ENCODE data around the gene PCDHGA2.
"Not testable (repeated sequence)": the region's sequence is repeated elsewhere in the genome, so short reads cannot be mapped to it uniquely, and the experiment has no call there.

DNA sequence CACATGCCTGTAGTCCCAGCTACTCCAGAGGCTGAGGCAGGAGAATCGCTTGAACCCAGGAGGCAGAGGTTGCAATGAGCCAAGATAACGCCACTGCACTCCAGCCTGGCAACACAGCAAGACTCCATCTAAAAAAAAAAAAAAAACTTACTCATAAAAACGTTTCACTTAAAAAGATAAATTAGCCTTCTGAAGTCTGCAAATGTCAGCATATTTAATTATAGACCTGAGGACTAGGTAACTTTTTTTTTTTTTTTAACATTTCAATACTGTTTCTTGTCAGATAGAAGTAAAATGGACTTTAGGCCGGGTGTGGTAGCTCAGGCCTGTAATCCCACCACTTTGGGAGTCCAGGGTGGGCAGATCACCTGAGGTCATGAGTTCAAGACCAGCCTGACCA lies 21.6 kb upstream of the PCDHGA2 start:
- not testable (repeated sequence) for TF ChIP-seq ZNF596 (tag by site-specific recombination; IDR thresholded peaks at IDR 0.05); ZNF777 (tag by site-specific recombination; IDR thresholded peaks at IDR 0.05; ENCODE audit: borderline replicate concordance); BCL11A (tag by site-specific recombination; IDR thresholded peaks at IDR 0.05; ENCODE audit: low read depth)

All from HEK293 (cell line).